Stimulated activated CD8-positive, alpha-beta memory T cell treated with anti-CD3 and anti-CD28 coated beads, Interleukin-15, amount 100 ng/mL, for 4 hours (primary cell): ENCODE data around the gene SLCO2A1.

Experiments used
- DNase-seq, 2 donors: peaks; one replicate each; pipeline ENCODE4 v3.0.0-alpha.2; 2020; ENCODE audit warnings: low read depth in 2 of 2

SLCO2A1 gene

GRCh38 chr3:133933097-133934024, 96.4 kb downstream of the SLCO2A1 start:
- DNase-seq: no peak

GRCh38 chr3:133932009-133932408, 97.7 kb downstream of the SLCO2A1 start:
- DNase-seq: no peak

GRCh38 chr3:133931084-133931483, 98.6 kb downstream of the SLCO2A1 start:
- DNase-seq: no peak

GRCh38 chr3:133930341-133930933, 99.3 kb downstream of the SLCO2A1 start:
- DNase-seq: no peak

- no peak for DNase-seq
Observed at GRCh38 chr3:133928903-133929607, 100.7 kb downstream of the SLCO2A1 start.

- no peak for DNase-seq
Observed at GRCh38 chr3:133928136-133928893, 101.4 kb downstream of the SLCO2A1 start.

GRCh38 chr3:133927540-133928066, 102.1 kb downstream of the SLCO2A1 start:
- peak; percentile 60 to 67 for DNase-seq

GRCh38 chr3:133926736-133927539, 102.8 kb downstream of the SLCO2A1 start:
- no peak for DNase-seq

GRCh38 chr3:133925960-133926735, 103.6 kb downstream of the SLCO2A1 start:
- no peak for DNase-seq

GRCh38 chr3:133924041-133924440, 105.7 kb downstream of the SLCO2A1 start:
- no peak for DNase-seq

GRCh38 chr3:133921592-133921991, 108.1 kb downstream of the SLCO2A1 start:
- DNase-seq: no peak

GRCh38 chr3:133917144-133917543, 112.6 kb downstream of the SLCO2A1 start:
- no peak for DNase-seq

GRCh38 chr3:133915685-133916658, 113.8 kb downstream of the SLCO2A1 start:
- DNase-seq: no peak

GRCh38 chr3:133914839-133915600, 114.7 kb downstream of the SLCO2A1 start:
- no peak for DNase-seq

- no peak for DNase-seq
Observed at GRCh38 chr3:133910422-133910821, 119.3 kb downstream of the SLCO2A1 start.

GRCh38 chr3:133905376-133905775, 124.3 kb downstream of the SLCO2A1 start:
- DNase-seq: no peak

GRCh38 chr3:133901847-133902246, 127.9 kb downstream of the SLCO2A1 start:
- DNase-seq: no peak

GRCh38 chr3:133901083-133901482, 128.6 kb downstream of the SLCO2A1 start:
- DNase-seq: no peak
